GM21529 (cell line): ENCODE data around the gene LRRC14B.
"Not testable (repeated sequence)": the region's sequence is repeated elsewhere in the genome, so short reads cannot be mapped to it uniquely, and the experiment has no call there.

Experiments used
- ATAC-seq: cut with Tn5 transposase; IDR thresholded peaks from one replicate; pipeline ENCODE4 v1.9.1; 2021; ENCODE audit not compliant: unreplicated experiment

Gene LRRC14B

DNA sequence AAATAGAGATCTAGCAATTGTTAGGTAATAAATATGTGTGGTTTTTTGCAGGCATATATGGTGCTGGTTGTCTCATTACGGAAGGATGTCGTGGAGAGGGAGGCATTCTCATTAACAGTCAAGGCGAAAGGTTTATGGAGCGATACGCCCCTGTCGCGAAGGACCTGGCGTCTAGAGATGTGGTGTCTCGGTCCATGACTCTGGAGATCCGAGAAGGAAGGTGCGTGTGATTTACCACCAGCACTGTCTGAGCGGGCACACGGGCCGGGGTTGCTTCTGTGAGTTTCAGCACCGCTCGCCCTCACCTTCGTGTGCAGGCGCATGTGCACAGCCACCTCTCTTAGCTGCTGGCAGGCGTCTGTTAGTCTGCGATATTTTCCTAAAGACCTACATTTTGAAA is 42.1 kb downstream of the LRRC14B start:
- not testable (repeated sequence) for ATAC-seq

DNA sequence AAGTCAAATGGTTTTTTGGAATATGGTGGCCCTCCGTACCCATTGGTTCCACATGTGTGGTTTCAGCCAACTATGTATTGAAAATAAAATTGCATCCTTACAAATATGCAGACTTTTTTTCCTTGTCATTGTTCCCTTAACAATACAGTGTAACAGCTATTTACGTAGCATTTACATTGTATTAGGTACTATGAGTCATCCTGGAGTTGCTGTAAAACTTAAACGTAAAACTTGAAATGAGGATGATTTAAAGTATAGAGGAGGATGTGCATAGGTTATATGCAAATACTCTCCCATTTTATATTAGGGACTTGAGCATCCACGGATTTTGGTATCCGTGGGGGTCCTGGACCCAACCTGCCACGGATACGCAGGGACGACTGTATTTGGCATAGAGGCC is 43.2 kb downstream of the LRRC14B start:
- ATAC-seq = no peak

DNA sequence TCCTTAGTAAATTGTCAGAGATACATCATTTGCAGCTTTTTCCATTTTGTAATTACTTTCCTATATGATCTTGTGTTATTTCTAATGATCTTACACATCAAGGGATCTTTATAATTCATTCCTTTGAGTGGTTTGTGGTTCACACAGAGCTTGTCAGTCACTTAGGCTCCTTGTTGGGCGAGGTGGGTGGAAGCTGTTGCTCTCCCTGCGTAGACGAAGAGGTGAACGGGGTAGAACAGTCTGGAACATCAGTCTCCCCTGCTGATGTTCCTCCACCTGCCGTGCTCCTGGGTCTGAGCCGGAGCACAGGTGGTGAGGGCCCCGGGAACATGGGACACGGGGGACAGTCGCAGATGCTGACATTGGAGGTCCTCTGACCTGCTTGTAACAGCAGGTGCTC is 44.2 kb downstream of the LRRC14B start:
- not testable (repeated sequence) for ATAC-seq

DNA sequence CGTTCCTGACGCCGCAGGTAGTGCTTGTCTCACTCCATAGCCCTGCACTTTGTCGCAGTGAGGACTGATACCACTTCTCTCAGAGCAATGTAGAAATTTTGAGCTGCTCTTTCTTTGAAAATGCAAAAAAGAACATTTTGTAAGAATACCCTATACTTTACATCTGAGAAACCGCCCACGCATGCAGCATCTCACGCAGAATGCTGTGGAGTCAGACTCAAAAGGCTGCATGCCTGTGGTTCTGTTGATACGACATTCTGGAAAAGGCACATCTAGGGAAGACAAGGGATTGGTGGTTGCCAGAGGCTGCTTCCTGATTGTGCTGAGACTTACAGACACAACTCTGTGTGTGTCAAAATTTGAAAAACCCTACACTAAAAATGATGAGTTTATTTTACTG is 46.6 kb downstream of the LRRC14B start:
- not testable (repeated sequence) for ATAC-seq

DNA sequence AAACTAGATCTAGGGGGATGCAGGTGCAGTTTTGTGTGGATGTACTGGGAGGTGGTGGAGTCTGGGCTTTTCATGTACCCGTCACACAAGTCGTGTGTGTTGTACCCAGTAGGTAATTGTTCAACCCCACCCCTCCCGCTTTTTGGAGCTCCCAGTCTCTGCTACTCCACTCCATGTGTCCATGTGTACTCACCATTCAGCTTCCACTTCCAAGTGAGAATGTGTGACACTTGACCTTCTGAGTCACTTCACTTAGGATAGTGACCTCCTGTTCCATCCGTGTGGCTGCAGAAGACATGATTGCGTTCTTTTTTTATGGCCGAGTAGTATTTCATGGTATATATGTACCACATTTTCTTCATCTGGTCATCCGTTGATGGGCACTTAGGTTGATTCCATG is 49.3 kb downstream of the LRRC14B start:
- not testable (repeated sequence) for ATAC-seq

DNA sequence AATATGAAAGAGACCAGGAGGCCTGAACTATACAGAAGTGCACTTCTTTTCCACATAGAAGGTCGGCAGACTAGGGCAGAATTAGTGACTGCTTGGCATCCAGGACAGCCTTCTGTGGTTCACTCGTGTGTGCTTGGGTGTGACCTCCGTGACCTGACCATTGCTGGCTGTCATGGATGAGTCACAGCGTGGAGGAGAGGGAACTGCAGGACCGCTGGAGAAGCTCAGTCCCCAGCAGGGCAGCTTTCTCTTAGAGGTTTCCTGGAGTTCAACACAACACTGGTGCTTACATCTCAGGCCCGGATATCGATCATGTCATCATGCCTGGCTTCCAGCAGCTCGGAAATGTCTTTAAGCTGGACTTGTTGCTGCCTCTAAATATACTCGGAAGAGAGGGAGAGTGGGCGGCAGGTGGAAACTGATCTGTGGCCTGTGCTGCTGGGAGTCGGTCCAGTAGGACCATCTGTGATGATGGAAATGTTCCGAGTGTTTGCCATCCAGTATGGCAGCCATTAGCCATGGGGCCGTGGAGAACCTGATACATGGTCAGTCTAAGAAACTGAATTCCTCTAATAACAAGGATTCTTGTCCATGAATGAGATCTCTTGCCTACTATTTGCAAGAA is 49.9 kb downstream of the LRRC14B start:
- not testable (repeated sequence) for ATAC-seq

DNA sequence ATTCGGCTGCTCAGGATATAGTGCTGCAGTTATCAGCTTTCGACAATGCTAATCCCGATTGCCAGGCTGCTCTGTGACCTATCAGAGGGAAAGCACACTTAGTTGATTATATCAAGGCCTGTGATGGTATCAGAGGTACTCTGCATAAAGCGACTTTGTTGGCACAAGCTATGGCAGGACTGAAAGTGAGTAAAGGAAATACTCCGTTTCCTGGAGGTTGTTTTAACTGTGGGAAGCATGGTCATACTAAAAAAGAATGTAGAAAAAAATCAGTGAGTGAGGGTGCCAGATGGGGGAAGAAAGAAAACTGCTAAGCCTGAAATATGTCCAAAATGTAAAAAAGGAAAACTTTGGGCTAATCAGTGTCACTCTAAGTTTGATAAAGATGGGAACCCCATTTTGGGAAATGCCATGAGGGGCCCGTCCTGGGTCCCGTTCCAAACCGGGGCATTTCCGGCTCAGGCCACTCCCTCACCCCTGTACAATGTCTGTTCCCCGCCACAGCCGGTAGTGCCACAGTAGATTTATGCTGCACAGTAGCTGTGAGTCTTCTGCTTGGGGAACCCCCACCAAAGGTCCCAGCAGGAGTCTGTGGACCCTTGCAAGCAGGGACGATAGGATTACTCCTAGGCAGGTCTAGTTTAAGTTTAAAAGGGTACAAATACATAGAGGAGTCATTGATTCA is 52.5 kb downstream of the LRRC14B start:
- not testable (repeated sequence) for ATAC-seq

DNA sequence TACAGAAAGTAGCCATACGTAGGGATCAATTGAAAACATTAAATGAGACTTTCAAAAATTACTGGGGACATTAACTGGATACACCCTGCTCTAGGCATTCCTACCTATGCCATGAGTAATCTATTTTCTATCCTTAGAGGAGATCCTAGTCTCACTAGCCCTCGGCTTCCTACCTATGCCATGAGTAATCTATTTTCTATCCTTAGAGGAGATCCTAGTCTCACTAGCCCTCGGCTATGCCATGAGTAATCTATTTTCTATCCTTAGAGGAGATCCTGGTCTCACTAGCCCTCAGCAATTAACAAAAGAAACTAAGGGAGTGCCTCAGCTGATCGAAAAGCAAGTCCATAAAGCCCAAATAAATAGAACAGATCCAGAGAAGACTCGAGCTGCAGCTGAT is 54.4 kb downstream of the LRRC14B start:
- not testable (repeated sequence) for ATAC-seq
